Measurements from ENCODE around the gene KLK1. TPM values are rescaled to one million over a fixed set of nuclear protein-coding genes. Genes with fewer than 3 reads are reported as not detected.

The KLK1 gene
- total RNA-seq, 1 donor from 2014 or later = 13.0 TPM

DNA sequence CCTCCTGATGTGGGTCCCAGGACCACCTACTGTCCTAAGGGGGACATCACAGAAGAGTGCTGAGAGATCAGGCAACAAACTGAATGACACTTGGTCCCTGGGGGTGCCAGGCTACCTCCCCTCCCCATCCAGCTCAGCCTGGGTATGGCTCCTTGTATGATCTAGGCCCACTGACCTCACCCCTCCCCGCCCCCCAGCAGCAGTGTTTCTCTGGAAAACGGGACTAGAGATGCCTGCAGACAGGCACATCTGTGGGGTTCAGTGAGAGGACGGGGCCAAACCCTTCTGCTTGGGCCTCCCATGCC lies 24.1 kb downstream of the KLK1 start:
- DNase-seq (no peak), ATAC-seq (ENCODE audit: low read depth) (no peak)
- H3K36me3 Mint-ChIP-seq (ENCODE audit: low read depth) = peaks cover 50% of the 10 kb centered on the region
- H3K4me1 Mint-ChIP-seq = peaks cover 30% of the 10 kb centered on the region
- no peaks in the 10 kb centered on the region for H3K9me3 Mint-ChIP-seq
- no peak overlapping the region for H3K27ac Mint-ChIP-seq
- TF ChIP-seq, protein P1, sequence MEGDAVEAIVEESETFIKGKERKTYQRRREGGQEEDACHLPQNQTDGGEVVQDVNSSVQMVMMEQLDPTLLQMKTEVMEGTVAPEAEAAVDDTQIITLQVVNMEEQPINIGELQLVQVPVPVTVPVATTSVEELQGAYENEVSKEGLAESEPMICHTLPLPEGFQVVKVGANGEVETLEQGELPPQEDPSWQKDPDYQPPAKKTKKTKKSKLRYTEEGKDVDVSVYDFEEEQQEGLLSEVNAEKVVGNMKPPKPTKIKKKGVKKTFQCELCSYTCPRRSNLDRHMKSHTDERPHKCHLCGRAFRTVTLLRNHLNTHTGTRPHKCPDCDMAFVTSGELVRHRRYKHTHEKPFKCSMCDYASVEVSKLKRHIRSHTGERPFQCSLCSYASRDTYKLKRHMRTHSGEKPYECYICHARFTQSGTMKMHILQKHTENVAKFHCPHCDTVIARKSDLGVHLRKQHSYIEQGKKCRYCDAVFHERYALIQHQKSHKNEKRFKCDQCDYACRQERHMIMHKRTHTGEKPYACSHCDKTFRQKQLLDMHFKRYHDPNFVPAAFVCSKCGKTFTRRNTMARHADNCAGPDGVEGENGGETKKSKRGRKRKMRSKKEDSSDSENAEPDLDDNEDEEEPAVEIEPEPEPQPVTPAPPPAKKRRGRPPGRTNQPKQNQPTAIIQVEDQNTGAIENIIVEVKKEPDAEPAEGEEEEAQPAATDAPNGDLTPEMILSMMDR (IDR thresholded peaks at IDR 0.05) = no peak
- intact Hi-C loops (cut with micrococcal nuclease) = no loop called here
- CTCF ChIA-PET = no interaction called here
- H3K4me3 Mint-ChIP-seq = no peak overlapping the region
- POLR2A ChIA-PET = no interaction called here
- no peaks in the 10 kb centered on the region for H3K27me3 Mint-ChIP-seq

DNA sequence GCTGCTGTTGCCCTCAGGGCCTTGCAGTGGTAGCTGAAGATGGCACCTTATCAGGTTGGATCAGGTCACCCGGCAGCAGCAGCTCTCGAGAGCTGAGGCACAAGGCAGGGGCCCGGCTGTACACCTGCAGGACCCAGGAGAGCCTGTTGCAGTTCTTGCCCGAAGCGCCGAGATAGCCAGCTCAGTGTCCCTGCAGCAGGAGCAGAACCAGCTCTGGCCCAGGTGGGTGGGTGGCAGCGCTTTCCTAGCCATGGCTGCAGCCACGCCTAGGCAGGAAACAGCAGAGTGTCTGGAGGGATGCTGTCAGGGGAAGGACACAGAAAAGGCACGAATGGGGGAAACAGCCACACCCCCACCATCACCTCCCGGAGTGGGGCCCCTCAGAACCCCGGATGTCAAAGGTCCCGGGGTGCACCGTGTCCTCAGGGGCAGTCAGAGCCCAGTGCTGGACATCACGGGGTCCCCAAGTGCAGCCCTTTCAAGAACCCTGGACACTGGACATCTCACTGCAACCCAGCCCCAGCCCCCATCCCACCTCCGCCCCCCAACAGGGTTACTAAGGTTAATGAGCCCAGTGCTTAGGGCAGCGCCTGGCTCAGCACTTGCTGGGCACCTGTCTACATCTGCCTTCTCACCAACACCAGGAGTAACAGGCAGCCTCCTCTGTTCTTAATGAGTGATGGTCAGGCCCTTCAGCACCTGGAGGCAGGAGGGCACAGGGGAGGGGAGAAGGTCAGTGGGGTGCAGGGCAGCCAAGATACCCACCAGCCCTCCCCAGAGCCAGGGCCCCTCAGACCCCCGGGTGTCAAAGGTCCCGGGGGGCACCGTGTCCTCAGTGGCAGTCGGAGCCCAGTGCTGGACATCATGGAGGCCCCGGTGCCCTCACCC lies 24.7 kb downstream of the KLK1 start:
- DNase-seq (no peak), ATAC-seq (ENCODE audit: low read depth) (no peak)
- TF ChIP-seq, protein P1 (IDR thresholded peaks at IDR 0.05) = no peak
- intact Hi-C loops (cut with micrococcal nuclease) = no loop called here
- no peaks in the 10 kb centered on the region for H3K27me3 Mint-ChIP-seq
- no peaks in the 10 kb centered on the region for H3K9me3 Mint-ChIP-seq
- CTCF ChIA-PET = no interaction called here
- peaks cover 31% of the 10 kb centered on the region for H3K4me1 Mint-ChIP-seq
- H3K4me3 Mint-ChIP-seq = no peak overlapping the region
- POLR2A ChIA-PET = no interaction called here
- H3K27ac Mint-ChIP-seq = no peak overlapping the region
- H3K36me3 Mint-ChIP-seq (ENCODE audit: low read depth) = peaks cover 47% of the 10 kb centered on the region

DNA sequence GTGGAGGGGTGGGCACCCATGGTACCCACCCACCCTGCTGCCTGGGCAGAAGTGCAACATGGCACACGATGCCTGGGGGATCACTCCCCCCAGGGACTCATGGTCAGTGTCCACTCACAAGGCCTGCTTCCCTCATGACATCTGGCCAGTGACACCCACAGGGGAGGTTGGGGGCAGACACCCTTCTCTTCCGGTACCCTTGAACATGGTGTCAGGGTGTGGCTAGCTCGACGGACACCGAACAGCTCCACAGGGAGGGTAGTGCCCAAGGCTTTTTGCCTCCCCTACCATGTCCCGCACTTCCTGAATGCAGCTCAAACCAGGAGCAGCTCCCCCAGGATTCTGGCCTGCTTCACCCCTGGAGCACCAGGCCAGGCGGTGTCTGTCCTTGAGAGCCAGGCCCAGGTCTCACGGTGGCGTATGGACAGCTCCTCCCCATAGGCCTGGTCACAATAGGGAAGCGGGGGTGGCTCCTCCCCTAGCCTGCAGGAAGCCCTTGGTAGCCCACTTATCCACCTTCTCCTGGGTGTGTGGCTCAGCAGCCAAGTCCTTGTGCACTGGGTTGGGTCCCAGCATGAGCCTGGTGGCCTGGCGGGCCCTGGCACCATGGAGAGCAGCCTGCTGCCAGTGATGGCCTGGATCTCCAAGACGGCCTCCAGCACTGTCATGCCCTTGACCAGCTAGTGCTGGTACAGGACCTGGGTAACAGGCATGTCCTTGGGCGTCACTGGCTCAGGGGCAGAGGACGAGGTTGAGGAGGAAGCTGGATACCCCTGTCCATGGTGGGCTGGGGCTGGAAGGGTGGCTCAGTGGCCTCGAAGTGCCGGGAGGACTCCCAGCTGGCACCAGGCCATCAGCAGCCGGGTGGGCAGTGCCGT lies 25.6 kb downstream of the KLK1 start:
- intact Hi-C loops (cut with micrococcal nuclease) = no loop called here
- H3K9me3 Mint-ChIP-seq = no peaks in the 10 kb centered on the region
- H3K4me3 Mint-ChIP-seq = no peak overlapping the region
- TF ChIP-seq, protein P1 (IDR thresholded peaks at IDR 0.05) = no peak
- H3K27ac Mint-ChIP-seq = no peak overlapping the region
- CTCF ChIA-PET = no interaction called here
- peaks cover 45% of the 10 kb centered on the region for H3K36me3 Mint-ChIP-seq (ENCODE audit: low read depth)
- ATAC-seq (ENCODE audit: low read depth) (no peak), DNase-seq (no peak)
- POLR2A ChIA-PET = no interaction called here
- no peaks in the 10 kb centered on the region for H3K27me3 Mint-ChIP-seq
- peaks cover 25% of the 10 kb centered on the region for H3K4me1 Mint-ChIP-seq

DNA sequence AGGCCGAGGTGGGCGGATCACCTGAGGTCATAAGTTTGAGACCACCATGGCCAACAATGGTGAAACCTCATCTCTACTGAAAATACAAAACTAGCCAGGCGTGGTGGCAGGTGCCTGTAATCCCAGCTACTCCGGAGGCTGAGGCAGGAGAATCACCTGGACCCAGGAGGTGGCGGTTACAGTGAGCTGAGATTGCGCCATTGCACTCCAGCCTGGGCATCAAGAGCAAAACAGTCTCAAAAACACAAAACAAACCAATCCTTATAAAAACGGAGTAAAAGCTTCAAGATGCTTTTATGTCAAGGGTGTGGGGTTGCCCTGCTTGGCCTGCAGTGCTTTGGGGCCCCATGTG lies 26.2 kb downstream of the KLK1 start:
- TF ChIP-seq, protein P1 (IDR thresholded peaks at IDR 0.05) = no peak
- no peak for ATAC-seq (ENCODE audit: low read depth)
- peaks cover 19% of the 10 kb centered on the region for H3K4me1 Mint-ChIP-seq
- H3K4me3 Mint-ChIP-seq = no peak overlapping the region
- no peak for DNase-seq
- ChIA-PET POLR2A (no interaction called here), CTCF (no interaction called here)
- peaks cover 42% of the 10 kb centered on the region for H3K36me3 Mint-ChIP-seq (ENCODE audit: low read depth)
- no peaks in the 10 kb centered on the region for H3K9me3 Mint-ChIP-seq
- H3K27ac Mint-ChIP-seq = no peak overlapping the region
- intact Hi-C loops (cut with micrococcal nuclease) = no loop called here
- no peaks in the 10 kb centered on the region for H3K27me3 Mint-ChIP-seq
